ENCODE results near the gene ATP6V1D.
"Not testable (repeated sequence)": the region's sequence is repeated elsewhere in the genome, so short reads cannot be mapped to it uniquely, and the experiment has no call there.

The ATP6V1D gene

GRCh38 chr14:67331368-67332125 lies 28.1 kb downstream of the ATP6V1D start:
- TF ChIP-seq CTBP1 (IDR thresholded peaks at IDR 0.05; ENCODE audit: borderline replicate concordance) (no peak), FOXK2 (IDR thresholded peaks at IDR 0.05) (no peak), L3MBTL2 (conservative IDR thresholded peaks at IDR 0.05) (no peak), SUZ12 (IDR thresholded peaks at IDR 0.05) (no peak), FOXA1 (IDR thresholded peaks at IDR 0.05) (no peak), HDGF (IDR thresholded peaks at IDR 0.05; ENCODE audit: borderline replicate concordance) (no peak), BHLHE40 (IDR thresholded peaks at IDR 0.05; ENCODE audit: borderline replicate concordance) (no peak), ARNT (IDR thresholded peaks at IDR 0.05) (no peak), TARDBP (IDR thresholded peaks at IDR 0.05) (no peak), SP1 (IDR thresholded peaks at IDR 0.05) (no peak), FOXM1 (IDR thresholded peaks at IDR 0.05; ENCODE audit: borderline replicate concordance) (no peak)
- DNase-seq (ENCODE audit: extremely low spot score) = no peak
- ChIA-PET CTCF (no interaction called here), POLR2A (no interaction called here)

DNA sequence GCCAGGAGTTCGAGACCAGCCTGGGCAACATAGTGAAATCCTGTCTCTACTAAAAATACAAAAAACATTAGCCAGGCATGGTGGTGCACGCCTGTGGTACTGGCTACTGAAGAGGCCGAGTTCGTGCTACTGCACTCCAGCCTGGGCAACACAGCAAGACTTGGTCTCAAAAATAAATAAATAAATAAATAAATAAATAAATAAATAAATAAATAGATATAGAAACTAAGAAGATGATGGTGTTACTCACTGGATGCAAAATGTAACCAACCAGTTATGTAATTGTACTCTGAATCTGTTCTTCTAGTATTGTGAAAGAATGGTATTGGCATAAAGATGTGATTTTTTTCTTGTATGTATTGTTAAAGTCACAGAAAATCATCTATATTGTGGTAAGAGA lies 29.9 kb downstream of the ATP6V1D start:
- POLR2A ChIA-PET; DNase-seq (ENCODE audit: extremely low spot score); CTCF ChIA-PET: not testable (repeated sequence)

DNA sequence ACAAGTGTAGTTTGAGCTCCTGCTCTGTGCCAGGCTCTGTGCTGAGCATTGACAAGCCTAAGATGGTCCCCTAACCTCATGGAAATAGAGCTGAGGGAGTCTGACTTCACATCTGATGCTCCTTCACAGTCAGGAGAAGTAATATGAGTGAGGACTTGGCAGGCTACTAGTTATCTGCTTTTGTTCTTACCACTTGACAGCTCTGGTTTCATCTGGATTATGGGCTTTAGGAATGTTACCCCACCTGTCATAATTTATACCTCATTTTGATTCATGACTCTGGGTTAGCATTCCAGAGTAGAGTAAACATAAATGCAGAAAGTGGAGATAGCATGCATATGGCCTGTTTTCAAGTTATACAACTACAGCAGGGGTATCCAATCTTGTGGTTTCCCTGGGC lies 40.5 kb downstream of the ATP6V1D start:
- ChIA-PET POLR2A (no interaction called here), CTCF (interaction anchor here (0.6 to 1.5 kb wide), 4 partner anchors 33 to 1495 kb away, joined by 3 to 10 read pairs (median 6); partner anchors contain the start of gene ATP6V1D)
- TF ChIP-seq SP1 (IDR thresholded peaks at IDR 0.05) (no peak), HDGF (IDR thresholded peaks at IDR 0.05; ENCODE audit: borderline replicate concordance) (no peak), FOXM1 (IDR thresholded peaks at IDR 0.05; ENCODE audit: borderline replicate concordance) (no peak), L3MBTL2 (conservative IDR thresholded peaks at IDR 0.05) (no peak), ELF4 (IDR thresholded peaks at IDR 0.05) (no peak), FOXK2 (IDR thresholded peaks at IDR 0.05) (no peak), CTBP1 (IDR thresholded peaks at IDR 0.05; ENCODE audit: borderline replicate concordance) (no peak), TARDBP (IDR thresholded peaks at IDR 0.05) (no peak), ARNT (IDR thresholded peaks at IDR 0.05) (no peak), LEF1 (IDR thresholded peaks at IDR 0.05; ENCODE audit: borderline replicate concordance) (no peak), BHLHE40 (IDR thresholded peaks at IDR 0.05; ENCODE audit: borderline replicate concordance) (no peak), NFRKB (IDR thresholded peaks at IDR 0.05) (no peak)
- TF ChIP-seq, protein P1, sequence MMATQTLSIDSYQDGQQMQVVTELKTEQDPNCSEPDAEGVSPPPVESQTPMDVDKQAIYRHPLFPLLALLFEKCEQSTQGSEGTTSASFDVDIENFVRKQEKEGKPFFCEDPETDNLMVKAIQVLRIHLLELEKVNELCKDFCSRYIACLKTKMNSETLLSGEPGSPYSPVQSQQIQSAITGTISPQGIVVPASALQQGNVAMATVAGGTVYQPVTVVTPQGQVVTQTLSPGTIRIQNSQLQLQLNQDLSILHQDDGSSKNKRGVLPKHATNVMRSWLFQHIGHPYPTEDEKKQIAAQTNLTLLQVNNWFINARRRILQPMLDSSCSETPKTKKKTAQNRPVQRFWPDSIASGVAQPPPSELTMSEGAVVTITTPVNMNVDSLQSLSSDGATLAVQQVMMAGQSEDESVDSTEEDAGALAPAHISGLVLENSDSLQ (IDR thresholded peaks at IDR 0.05) = no peak
- no peak for DNase-seq (ENCODE audit: extremely low spot score)

GRCh38 chr14:67317822-67318221 lies 41.8 kb downstream of the ATP6V1D start:
- TF ChIP-seq FOXM1 (IDR thresholded peaks at IDR 0.05; ENCODE audit: borderline replicate concordance) = no peak
- TF ChIP-seq, protein P1 (IDR thresholded peaks at IDR 0.05) = no peak
- no peak for TF ChIP-seq ARNT (IDR thresholded peaks at IDR 0.05)
- no peak for TF ChIP-seq NFRKB (IDR thresholded peaks at IDR 0.05)
- TF ChIP-seq ZNF384 (IDR thresholded peaks at IDR 0.05) = no peak
- no peak for TF ChIP-seq TARDBP (IDR thresholded peaks at IDR 0.05)
- no peak for TF ChIP-seq BHLHE40 (IDR thresholded peaks at IDR 0.05; ENCODE audit: borderline replicate concordance)
- TF ChIP-seq L3MBTL2 (conservative IDR thresholded peaks at IDR 0.05) = no peak
- TF ChIP-seq LEF1 (IDR thresholded peaks at IDR 0.05; ENCODE audit: borderline replicate concordance) = no peak
- TF ChIP-seq CTBP1 (IDR thresholded peaks at IDR 0.05; ENCODE audit: borderline replicate concordance) = no peak
- TF ChIP-seq FOXA1 (IDR thresholded peaks at IDR 0.05) = no peak
- no peak for TF ChIP-seq ELF4 (IDR thresholded peaks at IDR 0.05)
- no peak for TF ChIP-seq SP1 (IDR thresholded peaks at IDR 0.05)
- TF ChIP-seq SUZ12 (IDR thresholded peaks at IDR 0.05) = no peak
- ChIA-PET CTCF (no interaction called here), POLR2A (no interaction called here)
- DNase-seq (ENCODE audit: extremely low spot score) = no peak

- no peak for TF ChIP-seq ZNF384 (IDR thresholded peaks at IDR 0.05)
- no peak for TF ChIP-seq CTBP1 (IDR thresholded peaks at IDR 0.05; ENCODE audit: borderline replicate concordance)
- TF ChIP-seq SUZ12 (IDR thresholded peaks at IDR 0.05) = no peak
- no peak for TF ChIP-seq TARDBP (IDR thresholded peaks at IDR 0.05)
- TF ChIP-seq BHLHE40 (IDR thresholded peaks at IDR 0.05; ENCODE audit: borderline replicate concordance) = no peak
- TF ChIP-seq, protein P1 (IDR thresholded peaks at IDR 0.05) = no peak
- no peak for TF ChIP-seq L3MBTL2 (conservative IDR thresholded peaks at IDR 0.05)
- no peak for TF ChIP-seq FOXA1 (IDR thresholded peaks at IDR 0.05)
- no peak for TF ChIP-seq SP1 (IDR thresholded peaks at IDR 0.05)
- POLR2A ChIA-PET = no interaction called here
- CTCF ChIA-PET = no interaction called here
- DNase-seq (ENCODE audit: extremely low spot score) = no peak
Observed at GRCh38 chr14:67313153-67313552, 46.5 kb downstream of the ATP6V1D start.

DNA sequence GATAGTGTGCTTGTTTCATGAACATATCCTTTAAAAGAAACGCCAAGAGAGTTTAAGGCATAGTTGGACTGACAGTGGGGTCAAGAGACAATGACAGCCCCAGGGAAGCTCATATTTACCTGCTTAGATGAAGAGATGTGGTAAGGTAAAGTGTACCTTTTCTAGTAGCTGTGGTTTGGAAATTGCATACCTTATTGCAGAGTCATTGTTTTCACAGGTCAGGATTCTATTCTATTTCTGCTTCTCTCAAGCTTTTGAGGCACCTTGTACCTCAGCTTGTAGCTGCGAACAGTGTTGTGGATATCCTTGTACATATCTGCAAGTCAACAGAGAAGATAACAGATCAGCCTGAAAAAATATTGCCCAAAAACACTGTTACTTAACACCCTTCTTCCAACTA lies 47.7 kb downstream of the ATP6V1D start:
- CTCF ChIA-PET = no interaction called here
- TF ChIP-seq BHLHE40 (IDR thresholded peaks at IDR 0.05; ENCODE audit: borderline replicate concordance) = no peak
- TF ChIP-seq, protein P1 (IDR thresholded peaks at IDR 0.05) = no peak
- no peak for TF ChIP-seq TARDBP (IDR thresholded peaks at IDR 0.05)
- TF ChIP-seq HDGF (IDR thresholded peaks at IDR 0.05; ENCODE audit: borderline replicate concordance) = no peak
- no peak for TF ChIP-seq LEF1 (IDR thresholded peaks at IDR 0.05; ENCODE audit: borderline replicate concordance)
- no peak for TF ChIP-seq CTBP1 (IDR thresholded peaks at IDR 0.05; ENCODE audit: borderline replicate concordance)
- no peak for TF ChIP-seq ARNT (IDR thresholded peaks at IDR 0.05)
- no peak for TF ChIP-seq ZNF384 (IDR thresholded peaks at IDR 0.05)
- POLR2A ChIA-PET = no interaction called here
- no peak for DNase-seq (ENCODE audit: extremely low spot score)
